G401 (cell line): ENCODE measurements around the gene DROSHA. TPM values are rescaled to one million over a fixed set of nuclear protein-coding genes. Genes with fewer than 3 reads are reported as not detected.
"Not testable (repeated sequence)": the region's sequence is repeated elsewhere in the genome, so short reads cannot be mapped to it uniquely, and the experiment has no call there.

Source experiments
- DNase-seq: peaks from one replicate; pipeline ENCODE4 v3.0.0-alpha.2; 2015; ENCODE audit warnings: low spot score
- in situ Hi-C: cut with HindIII; loops from 2 replicates; pipeline ENCODE4 v1.10.0; 2016; ENCODE audit warnings: low sequenced_read_pairs, mixed read lengths
- total RNA-seq: library from RNA; depleted of rRNA; stranded (reverse); fragments of >200 nt; shearing (Covaris generic); gene quantifications from 2 replicates; pipeline ENCODE4 v1.2.3, GENCODE V29; 2014

DROSHA gene
- total RNA-seq, 1 experiment from 2014 or later = 39.6 TPM

DNA sequence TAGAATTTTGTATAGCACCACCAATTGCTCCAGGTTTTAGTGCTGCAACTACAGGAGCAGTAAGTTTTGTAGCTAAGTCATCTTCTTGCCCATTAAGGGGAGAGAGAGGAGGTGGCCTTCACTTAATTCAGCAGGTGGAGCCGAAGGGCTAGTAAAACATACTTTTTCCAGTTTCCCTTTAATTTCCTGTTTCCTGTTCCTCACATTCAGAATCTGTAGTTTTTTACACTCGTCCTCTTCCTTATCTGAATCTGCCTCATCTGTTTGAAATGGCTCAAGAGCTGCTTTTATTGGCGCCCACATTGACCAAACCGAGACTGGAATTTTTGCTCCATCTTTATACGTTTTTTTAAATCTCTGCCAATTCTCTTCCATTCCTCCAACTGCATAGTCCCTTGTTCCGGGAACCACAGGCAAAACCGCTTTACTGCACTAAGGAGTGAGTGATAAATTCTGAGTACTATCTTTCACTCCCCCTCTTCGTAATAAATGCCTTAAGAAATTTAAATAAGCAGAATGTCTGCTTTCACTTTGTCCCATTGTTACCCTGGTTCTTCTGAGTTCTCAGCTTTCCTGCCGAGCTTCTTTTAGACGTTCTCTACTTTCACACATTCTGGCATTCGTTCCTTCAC is 133.9 kb downstream of the DROSHA start:
- DNase-seq = no peak
- in situ Hi-C loops = no loop called here

GRCh38 chr5:31396611-31397295 is 135.1 kb downstream of the DROSHA start:
- in situ Hi-C loops = no loop called here
- no peak for DNase-seq

DNA sequence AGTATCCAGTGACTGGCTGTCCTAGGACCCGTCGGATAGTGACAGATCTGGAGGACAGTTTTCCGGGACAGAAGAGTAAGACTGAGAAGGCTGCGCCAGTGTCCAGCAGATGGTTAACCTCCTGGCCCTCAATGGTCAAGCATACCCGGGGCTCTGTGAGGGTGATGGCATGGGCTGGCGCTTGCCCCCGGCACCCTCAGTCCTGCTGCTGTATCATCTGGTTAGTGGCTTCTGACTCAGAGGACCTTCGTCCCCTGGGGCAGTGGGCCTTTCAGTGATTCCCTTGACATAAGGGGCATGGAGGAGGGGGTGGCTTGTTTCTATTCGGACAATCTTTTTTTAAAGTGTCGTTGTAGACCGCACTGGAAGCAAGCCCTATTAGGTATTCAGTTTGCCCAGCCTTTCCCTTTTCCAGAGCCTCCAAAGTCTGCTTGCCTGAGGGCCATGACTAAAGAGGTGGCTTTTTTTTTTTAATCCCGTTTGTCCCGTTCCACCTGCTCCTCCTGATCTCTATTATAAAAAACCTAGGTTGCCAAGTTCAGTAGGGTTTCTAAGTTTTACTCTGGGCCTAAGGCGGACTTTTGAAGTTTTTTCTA is 136.3 kb downstream of the DROSHA start:
- DNase-seq, in situ Hi-C loops: not testable (repeated sequence)

DNA sequence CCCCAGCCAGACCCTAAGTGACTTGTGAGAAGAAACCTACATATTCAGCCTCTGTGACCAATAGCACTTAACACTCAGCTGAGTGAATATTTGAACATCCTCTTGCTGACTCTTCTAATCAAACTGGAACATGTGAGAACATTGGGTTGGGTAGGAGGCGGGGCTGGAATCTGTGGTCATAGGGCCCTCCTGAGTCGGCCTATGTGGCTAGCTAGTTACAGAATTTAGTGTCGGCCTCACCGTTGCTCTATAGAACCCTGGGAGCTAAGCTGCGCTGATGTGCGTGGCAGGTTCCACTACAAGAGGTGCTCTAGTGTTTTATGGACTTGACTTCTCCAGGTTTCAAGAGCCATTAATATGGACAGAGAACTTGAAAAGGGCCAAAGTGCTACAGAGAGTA is 138.8 kb downstream of the DROSHA start:
- in situ Hi-C loops = no loop called here
- DNase-seq = no peak

DNA sequence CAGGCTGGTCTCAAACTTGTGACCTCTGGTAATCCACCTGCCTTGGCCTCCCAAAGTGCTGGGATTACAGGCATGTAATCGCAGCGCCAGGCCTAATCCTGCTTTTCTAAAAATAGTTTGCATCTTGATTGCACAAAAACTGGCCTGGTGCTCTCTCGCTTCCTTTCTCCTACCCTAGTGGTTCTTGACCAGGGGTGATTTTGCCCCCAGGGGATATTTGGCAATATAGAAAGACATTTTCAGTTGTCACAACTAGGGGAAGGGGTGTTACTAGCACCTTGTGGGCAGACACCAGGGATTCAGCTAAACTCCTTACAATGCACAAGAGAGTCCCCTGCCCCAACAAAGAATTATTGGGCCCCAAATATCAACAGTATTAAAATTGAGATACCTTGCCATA is 139.8 kb downstream of the DROSHA start:
- DNase-seq = no peak
- in situ Hi-C loops = no loop called here

DNA sequence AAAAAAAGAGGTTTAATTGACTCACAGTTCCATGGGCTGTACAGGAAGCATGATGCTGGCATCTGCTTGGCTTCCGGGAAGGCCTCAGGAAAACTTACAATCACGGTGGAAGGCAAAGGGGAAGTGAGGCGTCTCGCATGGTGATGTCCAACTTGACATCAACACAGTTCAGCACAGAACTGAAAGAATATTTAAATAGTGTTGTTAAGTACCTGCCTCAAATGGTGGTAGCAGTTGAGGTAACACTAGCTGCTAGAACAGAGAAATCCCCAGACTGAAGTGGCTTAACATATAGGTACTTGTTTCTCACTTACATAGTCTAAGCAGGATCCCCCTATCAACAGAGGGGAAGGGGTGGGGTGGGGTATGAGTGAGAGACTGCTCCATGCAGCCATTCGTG is 141.6 kb downstream of the DROSHA start:
- in situ Hi-C loops = no loop called here
- DNase-seq = no peak

- no peak for DNase-seq
- in situ Hi-C loops = no loop called here
Observed at GRCh38 chr5:31385774-31386537, 145.9 kb downstream of the DROSHA start.

DNA sequence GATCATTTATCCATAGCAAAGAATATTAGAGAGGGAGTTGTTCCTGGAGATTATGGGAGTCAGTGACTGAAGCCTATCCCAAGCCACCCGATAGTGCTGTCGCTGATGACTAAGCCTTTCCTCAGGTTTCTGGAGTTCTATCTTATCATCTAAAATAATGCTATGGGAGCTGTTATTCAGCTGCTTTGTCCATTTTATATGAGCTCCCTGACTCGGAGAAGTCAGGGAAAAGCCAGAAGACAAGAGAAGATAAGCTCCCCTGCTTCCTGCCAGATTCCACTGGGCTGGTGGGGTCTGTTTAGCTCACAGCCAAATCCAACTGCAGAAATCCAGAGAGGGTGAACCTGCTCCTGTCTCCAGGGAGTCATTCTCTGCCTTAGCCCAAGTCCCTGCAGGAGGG is 148.2 kb downstream of the DROSHA start:
- no peak for DNase-seq
- in situ Hi-C loops = no loop called here

DNA sequence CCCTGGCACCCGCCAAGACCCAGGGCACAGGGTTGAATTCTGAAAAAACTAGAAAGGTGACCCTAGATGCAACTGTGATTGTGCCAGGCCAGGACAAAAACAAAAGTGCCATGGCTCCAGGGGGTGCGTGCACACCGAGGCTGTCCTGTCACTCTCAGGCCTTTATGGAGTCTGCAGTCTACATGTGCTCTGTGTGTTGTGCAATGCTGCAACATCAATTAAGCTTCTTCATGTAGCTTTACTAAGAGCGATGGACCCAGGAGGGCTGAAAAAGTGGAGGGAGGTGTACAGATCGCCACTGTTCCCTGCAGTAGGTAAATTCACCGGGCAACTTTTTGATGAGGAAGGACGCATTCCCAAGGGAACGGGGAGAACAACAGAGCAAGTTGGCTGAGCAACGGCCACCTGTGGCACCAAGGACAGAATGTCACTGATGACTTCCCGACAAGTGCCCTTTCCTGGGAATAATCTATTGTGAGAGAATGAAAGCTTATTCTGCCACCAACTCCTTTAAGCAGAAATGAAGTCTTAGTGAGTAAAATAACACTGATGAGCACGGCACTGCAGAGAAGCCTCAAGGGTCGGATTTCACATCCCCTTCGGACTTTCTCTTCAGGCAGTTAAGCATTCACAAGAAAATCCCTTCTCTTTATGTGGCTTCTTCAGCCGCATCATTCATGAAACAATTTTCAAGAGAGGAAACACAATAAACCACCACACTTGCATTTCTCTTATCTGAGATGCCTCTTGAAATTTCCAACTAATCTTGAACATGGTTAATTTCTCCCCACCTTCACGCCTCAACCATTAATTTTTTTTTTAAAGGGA is 149.6 kb downstream of the DROSHA start:
- no peak for DNase-seq
- in situ Hi-C loops = no loop called here

- in situ Hi-C loops = no loop called here
- DNase-seq = no peak
Observed at GRCh38 chr5:31381299-31381698, 150.6 kb downstream of the DROSHA start.

DNA sequence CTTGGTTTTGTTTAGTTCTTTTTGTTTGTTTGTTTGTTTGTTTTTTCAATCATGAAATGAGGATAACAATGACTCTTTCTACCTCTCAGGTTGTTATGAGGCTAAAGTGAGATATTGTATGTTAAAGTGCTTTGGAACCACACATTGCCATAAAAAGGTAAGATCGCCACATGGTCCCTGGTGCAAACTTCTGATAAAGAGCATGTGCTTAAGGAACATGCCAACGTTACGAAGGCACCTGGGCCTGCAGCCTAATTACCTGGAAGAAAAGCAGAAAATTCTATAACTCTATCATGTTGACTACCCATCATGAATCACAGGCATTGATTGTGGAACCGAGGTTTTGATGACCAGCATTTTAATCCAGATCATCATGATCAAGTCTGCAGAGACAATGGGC is 151.8 kb downstream of the DROSHA start:
- in situ Hi-C loops = no loop called here

DNA sequence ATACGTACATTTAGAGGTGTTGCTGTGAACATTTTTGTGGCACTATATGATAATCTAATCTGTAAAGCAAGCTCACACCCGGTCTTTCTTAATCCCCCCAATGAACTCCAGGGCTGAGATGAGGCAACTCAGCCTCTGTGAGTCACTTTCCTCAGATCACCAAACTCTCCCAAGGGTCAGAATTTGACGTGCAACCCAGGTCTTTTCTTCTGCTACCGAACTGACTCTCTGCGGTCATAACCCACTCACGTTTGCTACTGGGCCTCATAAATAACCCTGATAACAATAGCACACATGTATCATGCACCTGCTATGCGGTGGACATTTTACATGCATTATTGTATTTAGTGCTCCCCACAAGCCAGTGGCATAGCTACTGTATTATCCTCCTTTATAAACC is 153.1 kb downstream of the DROSHA start:
- in situ Hi-C loops = no loop called here
- no peak for DNase-seq

More for the DNA sequence above, 151.8 kb downstream of the DROSHA start:
- DNase-seq = no peak

GRCh38 chr5:31378136-31378535 is 153.8 kb downstream of the DROSHA start:
- DNase-seq = no peak
- in situ Hi-C loops = no loop called here

GRCh38 chr5:31377274-31377946 is 154.5 kb downstream of the DROSHA start:
- in situ Hi-C loops = no loop called here
- no peak for DNase-seq

DNA sequence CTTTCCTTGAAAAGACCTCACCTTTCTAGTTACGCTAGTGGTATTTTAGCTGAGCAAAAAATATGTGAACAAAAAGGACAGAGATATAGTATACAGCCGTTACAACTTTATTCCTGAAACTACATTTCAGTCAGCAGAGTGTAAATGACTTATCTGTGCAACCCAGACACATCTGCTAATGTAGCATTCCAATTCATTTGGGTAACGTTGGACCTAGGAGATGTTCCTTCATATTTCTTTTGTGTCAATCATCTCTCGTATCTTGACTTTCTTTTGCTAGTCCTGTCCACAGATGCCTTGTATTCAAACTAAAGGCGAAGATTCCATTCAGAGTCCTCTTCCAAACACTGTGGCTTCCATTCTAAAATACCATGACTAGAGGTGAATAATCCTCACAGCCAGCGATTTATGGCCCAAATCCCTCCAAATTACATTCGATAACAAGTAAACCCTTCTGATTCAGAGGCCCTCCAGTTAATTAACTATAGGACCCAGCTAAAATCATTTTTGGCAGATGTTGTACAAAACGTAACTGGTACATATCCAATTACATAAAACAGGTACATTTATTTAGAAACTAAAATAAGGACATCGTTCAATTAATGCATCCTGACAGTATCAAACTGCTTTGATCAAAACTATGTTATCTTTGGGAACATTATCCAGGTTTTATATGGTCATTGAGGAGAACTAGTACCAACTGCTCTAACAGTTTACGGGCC is 155.7 kb downstream of the DROSHA start:
- DNase-seq = no peak
- in situ Hi-C loops = no loop called here

- in situ Hi-C loops = no loop called here
- DNase-seq = no peak
Observed at GRCh38 chr5:31372124-31372523, 159.8 kb downstream of the DROSHA start.

GRCh38 chr5:31366941-31367340 is 165.0 kb downstream of the DROSHA start:
- in situ Hi-C loops = no loop called here
- DNase-seq = no peak

DNA sequence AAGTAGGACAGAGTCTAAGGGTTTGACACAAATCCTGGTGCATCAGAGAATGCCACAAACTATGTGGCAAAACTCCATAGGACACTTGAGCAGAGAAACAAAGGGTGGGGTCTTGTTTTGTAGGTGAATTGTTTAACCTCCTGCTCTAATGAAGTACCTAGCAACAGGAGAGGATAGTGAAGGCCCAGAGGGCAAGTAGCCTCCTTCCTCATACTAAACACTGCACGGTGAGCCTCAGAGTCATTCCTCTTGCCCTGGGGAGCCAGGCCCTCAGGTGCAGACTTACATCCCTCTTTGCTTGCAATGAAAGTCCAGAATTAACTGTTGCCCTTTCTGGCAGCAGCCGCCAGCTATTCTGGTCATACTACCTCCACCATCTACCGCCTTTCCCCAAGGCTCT is 166.1 kb downstream of the DROSHA start:
- in situ Hi-C loops = no loop called here
- DNase-seq = no peak
